Prostate gland (tissue), 2 donors: ENCODE measurements around the gene PLA2G4E.

Source experiments
- CTCF ChIP-seq, 4 experiments: fragments of 200-600 bp in 2 of 4; fragments of 450-650 bp in 2 of 4; sonication (generic) in 2 of 4; IDR thresholded peaks; 1 replicate in 3 of 4; 2 replicates in 1 of 4; pipeline ENCODE4 v1.5.1; 2016 to 2019; ENCODE audit warnings: antibody characterized with exemption in 4 of 4, mild to moderate bottlenecking in 2 of 4, moderate library complexity in 2 of 4
- POLR2A ChIP-seq: fragments of 450-650 bp; IDR thresholded peaks from one replicate; pipeline ENCODE4 v1.6.1; 2016; ENCODE audit warnings: antibody characterized with exemption, mild to moderate bottlenecking
- POLR2AphosphoS5 ChIP-seq: sonication (generic); formaldehyde crosslinking; IDR thresholded peaks from one replicate; pipeline ENCODE4 v1.6.1; 2017; ENCODE audit warnings: antibody characterized with exemption

- TF ChIP-seq CTCF (IDR thresholded peaks at IDR 0.05) (no peak), POLR2AphosphoS5 (no peak), POLR2A (no peak)
Observed at GRCh38 chr15:41941644-41942415, 79.0 kb downstream of the PLA2G4E start.
